Astrocyte (in vitro differentiated cells and primary cell): ENCODE measurements around the gene DNAH17. TPM values are rescaled to one million over a fixed set of nuclear protein-coding genes. Genes with fewer than 3 reads are reported as not detected.
A peak's percentile ranks its signal among the peaks of the same experiment; 100 is the strongest.

Experiments used
- DNase-seq: peaks from one replicate; pipeline ENCODE4 v3.0.0-alpha.2; 2010; ENCODE audit warnings: low read depth
- FAIRE-seq: peaks from 2 replicates; lab custom pipeline; 2011; peaks lifted over from hg19 to GRCh38; lab: Jason Lieb, UNC
- H2AFZ ChIP-seq: 2 replicates; pipeline ENCODE4 v1.6.0; 2012; ENCODE audit warnings: low read depth, low read length, inconsistent platforms
- H3K27ac ChIP-seq: 2 replicates; pipeline ENCODE4 v1.5.1; 2011; ENCODE audit warnings: low read depth, low read length, inconsistent platforms
- H3K27me3 ChIP-seq: 2 replicates; pipeline ENCODE4 v1.6.0; 2011; ENCODE audit warnings: low read length, inconsistent platforms; ENCODE audit not compliant: insufficient read depth
- H3K36me3 ChIP-seq: 2 replicates; pipeline ENCODE4 v1.5.1; 2011; ENCODE audit warnings: low read length, inconsistent platforms; ENCODE audit not compliant: insufficient read depth
- H3K4me1 ChIP-seq: 2 replicates; pipeline ENCODE4 v1.5.1; 2011; ENCODE audit warnings: low read length, inconsistent platforms; ENCODE audit not compliant: insufficient read depth
- H3K4me2 ChIP-seq: 2 replicates; pipeline ENCODE4 v1.6.0; 2012; ENCODE audit warnings: low read length, inconsistent platforms
- H3K4me3 ChIP-seq: 2 replicates; pipeline ENCODE4 v1.5.1; 2011; ENCODE audit warnings: low read depth, mild to moderate bottlenecking, low read length, inconsistent platforms; ENCODE audit not compliant: insufficient read depth
- H3K79me2 ChIP-seq: 2 replicates; pipeline ENCODE4 v1.6.0; 2012; ENCODE audit warnings: mild to moderate bottlenecking, low read length, inconsistent platforms; ENCODE audit not compliant: insufficient read depth
- H3K9ac ChIP-seq: 2 replicates; pipeline ENCODE4 v1.6.0; 2012; ENCODE audit warnings: mild to moderate bottlenecking, low read length, inconsistent platforms
- H3K9me3 ChIP-seq: 2 replicates; pipeline ENCODE4 v1.5.1; 2012; ENCODE audit warnings: low read depth, mild to moderate bottlenecking, low read length, inconsistent platforms; ENCODE audit not compliant: insufficient read depth
- H4K20me1 ChIP-seq: 2 replicates; pipeline ENCODE4 v1.6.0; 2012; ENCODE audit warnings: low read length, inconsistent platforms; ENCODE audit not compliant: insufficient read depth
- H3K27ac Mint-ChIP-seq: one replicate; pipeline ENCODE4 v1.8.0; 2021; ENCODE audit warnings: mild to moderate bottlenecking, mixed read lengths; ENCODE audit not compliant: unreplicated experiment
- H3K27me3 Mint-ChIP-seq: one replicate; pipeline ENCODE4 v1.8.0; 2021; ENCODE audit warnings: low read depth, mixed read lengths; ENCODE audit not compliant: unreplicated experiment
- H3K36me3 Mint-ChIP-seq: one replicate; pipeline ENCODE4 v1.8.0; 2021; ENCODE audit warnings: low read depth, mixed read lengths; ENCODE audit not compliant: unreplicated experiment
- H3K4me1 Mint-ChIP-seq: one replicate; pipeline ENCODE4 v1.8.0; 2021; ENCODE audit warnings: low read depth, mixed read lengths; ENCODE audit not compliant: unreplicated experiment
- H3K4me3 Mint-ChIP-seq: one replicate; pipeline ENCODE4 v1.8.0; 2021; ENCODE audit warnings: mild to moderate bottlenecking, moderate library complexity, mixed read lengths; ENCODE audit not compliant: unreplicated experiment
- H3K9me3 Mint-ChIP-seq: one replicate; pipeline ENCODE4 v1.8.0; 2021; ENCODE audit warnings: mild to moderate bottlenecking, mixed read lengths; ENCODE audit not compliant: unreplicated experiment
- CTCF ChIP-seq: IDR thresholded peaks from 2 replicates; pipeline ENCODE4 v1.5.1; 2011; ENCODE audit warnings: low read depth, mild to moderate bottlenecking, inconsistent platforms, low read length, moderate library complexity; ENCODE audit not compliant: insufficient read depth
- EZH2 ChIP-seq: IDR thresholded peaks from 2 replicates; pipeline ENCODE4 v1.6.1; 2012; ENCODE audit warnings: mild to moderate bottlenecking, low read length, inconsistent platforms; ENCODE audit not compliant: insufficient read depth
- total RNA-seq: library from RNA; stranded (reverse); gene quantifications from 2 replicates; pipeline ENCODE4 v1.2.1, GENCODE V29; 2021

Gene DNAH17
- total RNA-seq, 1 donor from 2014 or later: 0.14 TPM

- H3K27me3 ChIP-seq: no peaks in the 10 kb centered on the region
- H3K27me3 Mint-ChIP-seq: no peaks in the 10 kb centered on the region
- no peak for FAIRE-seq
Measured at GRCh38 chr17:78379131-78379491, 198.1 kb downstream of the DNAH17 start.

GRCh38 chr17:78378225-78379130 is 198.7 kb downstream of the DNAH17 start, which contains the start of gene PGS1:
Gene PGS1 (plus strand): TSS chr17:78378649. CDS start chr17:78378666, 17 bp downstream.
- no peaks in the 10 kb centered on the region for H3K36me3 ChIP-seq
- peaks cover 2% of the 10 kb centered on the region for H3K36me3 Mint-ChIP-seq
- peaks cover 56% of the 10 kb centered on the region for H3K4me1 Mint-ChIP-seq
- peak within 1 kb of the TSS; percentile 97 for H3K27ac ChIP-seq
- H3K27me3 ChIP-seq: no peaks in the 10 kb centered on the region
- peak within 1 kb of the TSS; percentile 97 for H3K4me2 ChIP-seq
- H3K27me3 Mint-ChIP-seq: no peaks in the 10 kb centered on the region
- DNase-seq: no peak
- H3K9me3 Mint-ChIP-seq: no peaks in the 10 kb centered on the region
- peak within 1 kb of the TSS; percentile 95 for H3K27ac Mint-ChIP-seq
- H3K79me2 ChIP-seq: peaks cover 49% of the 10 kb centered on the region
- peaks cover 16% of the 10 kb centered on the region for H4K20me1 ChIP-seq
- H3K4me3 ChIP-seq: peak within 1 kb of the TSS; percentile 88
- H3K9ac ChIP-seq: peak within 1 kb of the TSS; percentile 98
- H3K4me1 ChIP-seq: peaks cover 62% of the 10 kb centered on the region
- H3K4me3 Mint-ChIP-seq: peak within 1 kb of the TSS; percentile 97
- peak within 1 kb of the TSS; percentile 84 for H2AFZ ChIP-seq
- no peaks in the 10 kb centered on the region for H3K9me3 ChIP-seq
- no peak for FAIRE-seq
- TF ChIP-seq EZH2 (no peak), CTCF (no peak)

More at GRCh38 chr17:78379131-78379491, 198.1 kb downstream of the DNAH17 start:
- Histone ChIP-seq H3K9ac (peak overlapping the region; percentile 98), H3K4me3 (peak overlapping the region; percentile 88), H3K27ac (peak overlapping the region; percentile 97), H3K79me2 (peaks cover 52% of the 10 kb centered on the region), H2AFZ (peak overlapping the region; percentile 84), H3K36me3 (no peaks in the 10 kb centered on the region), H3K4me1 (peaks cover 67% of the 10 kb centered on the region), H3K9me3 (no peaks in the 10 kb centered on the region), H4K20me1 (peaks cover 16% of the 10 kb centered on the region), H3K4me2 (peak overlapping the region; percentile 97)
- H3K9me3 Mint-ChIP-seq: no peaks in the 10 kb centered on the region
- peaks cover 59% of the 10 kb centered on the region for H3K4me1 Mint-ChIP-seq
- H3K36me3 Mint-ChIP-seq: peaks cover 2% of the 10 kb centered on the region
- DNase-seq: peak; percentile 80
- H3K4me3 Mint-ChIP-seq: peak overlapping the region; percentile 97
- peak overlapping the region; percentile 95 for H3K27ac Mint-ChIP-seq
- TF ChIP-seq CTCF (no peak), EZH2 (no peak)
